IMR-90 (cell line): ENCODE measurements around the gene CKAP4. TPM values are rescaled to one million over a fixed set of nuclear protein-coding genes. Genes with fewer than 3 reads are reported as not detected.
A peak's percentile ranks its signal among the peaks of the same experiment; 100 is the strongest.

Experiments used
- ATAC-seq: fragments of 200-7000 bp; cut with Tn5 transposase; 2 replicates; pipeline ENCODE4 v1.9.1; 2020; ENCODE audit warnings: low read depth, mild to moderate bottlenecking, moderate library complexity
- BruUV-seq: library from RNA; stranded (reverse); fragments of 400-500 nt; replicated peaks from 2 replicates; lab custom pipeline; 2021; lab: Mats Ljungman, UMichigan
- CTCF ChIA-PET: fragments of 300-600 bp; formaldehyde crosslinking; extraction: SDS; loops from one replicate; lab custom pipeline; 2021; ENCODE audit warnings: antibody characterized with exemption; lab: Yijun Ruan, JAX
- POLR2A ChIA-PET: fragments of 300-600 bp; sonication (Branson Sonifier 250); formaldehyde crosslinking; loops from one replicate; lab custom pipeline; 2022; ENCODE audit warnings: antibody characterized with exemption; ENCODE audit not compliant: unreplicated experiment; lab: Charles Lee
- DNase-seq: peaks from one replicate; pipeline ENCODE4 v3.0.0; 2013
- H2AFZ ChIP-seq: replicated peaks from 2 replicates; pipeline ENCODE3; 2013; ENCODE audit warnings: low read length, mild to moderate bottlenecking; ENCODE audit not compliant: poor library complexity
- H2AK5ac ChIP-seq: 2 replicates; pipeline ENCODE4 v1.6.1; 2013; ENCODE audit warnings: low read depth, low read length, inconsistent platforms
- H2AK9ac ChIP-seq: replicated peaks from 2 replicates; pipeline ENCODE3; 2013; ENCODE audit warnings: mild to moderate bottlenecking, low read depth, low read length, moderate library complexity; ENCODE audit not compliant: poor library complexity
- H2BK120ac ChIP-seq: 2 replicates; pipeline ENCODE4 v1.6.1; 2013; ENCODE audit warnings: low read depth, low read length, inconsistent platforms
- H2BK15ac ChIP-seq: 3 replicates; pipeline ENCODE4 v1.6.1; 2013; ENCODE audit warnings: low read depth, low read length, inconsistent platforms
- H2BK20ac ChIP-seq: 2 replicates; pipeline ENCODE4 v1.6.1; 2013; ENCODE audit warnings: low read depth, mild to moderate bottlenecking, inconsistent platforms, low read length, moderate library complexity
- H2BK5ac ChIP-seq: 2 replicates; pipeline ENCODE4 v1.6.1; 2013; ENCODE audit warnings: mild to moderate bottlenecking, low read depth, low read length, inconsistent platforms; ENCODE audit not compliant: poor library complexity, severe bottlenecking
- H3K14ac ChIP-seq: replicated peaks from 2 replicates; pipeline ENCODE4 v1.6.1; 2013; ENCODE audit warnings: low read depth, low read length, inconsistent platforms
- H3K18ac ChIP-seq: 2 replicates; pipeline ENCODE4 v1.6.1; 2013; ENCODE audit warnings: low read depth, low read length, control low read depth
- H3K23ac ChIP-seq: 2 replicates; pipeline ENCODE4 v1.6.1; 2013; ENCODE audit warnings: low read depth, low read length, inconsistent platforms
- H3K27ac ChIP-seq: 2 replicates; pipeline ENCODE4 v1.5.1; 2013; ENCODE audit warnings: mild to moderate bottlenecking, control low read depth, low read length; ENCODE audit not compliant: insufficient read depth
- H3K27me3 ChIP-seq: 2 replicates; pipeline ENCODE4 v1.6.1; 2013; ENCODE audit warnings: low read length; ENCODE audit not compliant: control insufficient read depth, insufficient read depth
- H3K36me3 ChIP-seq: 2 replicates; pipeline ENCODE4 v1.6.1; 2013; ENCODE audit warnings: low read length, mixed read lengths; ENCODE audit not compliant: control insufficient read depth, insufficient read depth
- H3K4ac ChIP-seq: 2 replicates; pipeline ENCODE4 v1.6.1; 2013; ENCODE audit warnings: low read depth, low read length, inconsistent platforms
- H3K4me1 ChIP-seq: 2 replicates; pipeline ENCODE4 v1.6.1; 2013; ENCODE audit warnings: low read length, mixed read lengths; ENCODE audit not compliant: control insufficient read depth, insufficient read depth
- H3K4me2 ChIP-seq: 2 replicates; pipeline ENCODE4 v1.6.1; 2013; ENCODE audit warnings: low read depth, mild to moderate bottlenecking, control low read depth, low read length, moderate library complexity
- H3K4me3 ChIP-seq: 2 replicates; pipeline ENCODE4 v1.5.1; 2013; ENCODE audit warnings: low read depth, mild to moderate bottlenecking, control low read depth, low read length, moderate library complexity; ENCODE audit not compliant: insufficient read depth
- H3K56ac ChIP-seq: 2 replicates; pipeline ENCODE4 v1.6.1; 2013; ENCODE audit warnings: low read length, inconsistent platforms; ENCODE audit not compliant: insufficient read depth; ENCODE audit errors: extremely low read depth
- H3K79me1 ChIP-seq, 2 experiments: 2 replicates each; pipeline ENCODE4 v1.6.1; 2013; ENCODE audit warnings: low read length in 2 of 2, inconsistent platforms in 1 of 2, low read depth in 1 of 2
- H3K9ac ChIP-seq: 2 replicates; pipeline ENCODE4 v1.6.1; 2013; ENCODE audit warnings: low read depth, low read length, control low read depth
- H3K9me1 ChIP-seq: 2 replicates; pipeline ENCODE4 v1.6.1; 2013; ENCODE audit warnings: low read length, inconsistent platforms; ENCODE audit not compliant: insufficient read depth
- H3K9me3 ChIP-seq: 2 replicates; pipeline ENCODE4 v1.6.1; 2013; ENCODE audit warnings: low read length; ENCODE audit not compliant: control insufficient read depth, insufficient read depth
- H4K20me1 ChIP-seq: 2 replicates; pipeline ENCODE4 v1.6.1; 2013; ENCODE audit warnings: low read length, inconsistent platforms; ENCODE audit not compliant: insufficient read depth
- H4K5ac ChIP-seq: 2 replicates; pipeline ENCODE4 v1.6.1; 2013; ENCODE audit warnings: mild to moderate bottlenecking, low read depth, low read length, control low read depth
- H4K8ac ChIP-seq, 2 experiments: 2 replicates each; pipeline ENCODE4 v1.6.1; 2013; ENCODE audit warnings: low read depth in 2 of 2, low read length in 2 of 2, control low read depth in 1 of 2, inconsistent platforms in 1 of 2
- H4K91ac ChIP-seq: 2 replicates; pipeline ENCODE4 v1.6.1; 2013; ENCODE audit warnings: low read depth, low read length, inconsistent platforms; ENCODE audit not compliant: insufficient read depth
- BHLHE40 ChIP-seq: fragments of 150-350 bp; IDR thresholded peaks from 2 replicates; pipeline ENCODE4 v1.6.1; 2016; ENCODE audit warnings: mild to moderate bottlenecking, low read depth, low read length
- MAZ ChIP-seq: IDR thresholded peaks from 2 replicates; pipeline ENCODE4 v1.6.1; 2012; ENCODE audit warnings: low read depth, mild to moderate bottlenecking, low read length, improper control_type of control experiment, moderate library complexity, borderline replicate concordance
- POLR2A ChIP-seq: IDR thresholded peaks from 2 replicates; pipeline ENCODE4 v1.6.1; 2012; ENCODE audit warnings: mild to moderate bottlenecking, low read depth, low read length
- WGBS, 2 experiments: methylation state at CpG; one replicate each; pipeline versions ENCODE4 v1.1.5 to v1.1.7; 2013; ENCODE audit warnings: missing lambda C conversion rate in 2 of 2; ENCODE audit not compliant: insufficient read length in 1 of 2; ENCODE audit errors: extremely low coverage in 2 of 2; 5-methylcytosine and 5-hydroxymethylcytosine counted together
- dilution Hi-C: fragments of 300-500 bp; cut with HindIII; formaldehyde crosslinking; loops from one replicate; pipeline ENCODE4 v1.14.3; 2018; ENCODE audit warnings: low sequenced_read_pairs; ENCODE audit not compliant: unreplicated experiment
- in situ Hi-C: fragments of 300-500 bp; cut with MboI; formaldehyde crosslinking; loops from 3 replicates; pipeline ENCODE4 v1.14.3; 2019; ENCODE audit warnings: low sequenced_read_pairs, inconsistent platforms, mixed read lengths
- intact Hi-C: fragments of 100-400 bp; cut with micrococcal nuclease; formaldehyde crosslinking; loops from 2 replicates; pipeline ENCODE4 v1.10.0; 2022
- polyA plus RNA-seq, 3 experiments: library from polyadenylated mRNA; depleted of rRNA; stranded (reverse); fragments of >200 nt; gene quantifications; 2 replicates each; pipeline ENCODE4 v1.2.3, GENCODE V29; 2012; ENCODE audit warnings: low replicate concordance in 1 of 3
- total RNA-seq: library from RNA; depleted of rRNA; stranded (reverse); fragments of >200 nt; gene quantifications from 2 replicates; pipeline ENCODE4 v1.2.3, GENCODE V29; 2012

The CKAP4 gene
- total and polyA plus RNA-seq, 2 of the 4 experiments (the other 2 are of a cell fraction): 94.5 to 297 TPM

- Histone ChIP-seq H3K27me3 (peaks cover 8% of the 10 kb centered on the region), H3K4me3 (no peak overlapping the region), H3K4me1 (no peaks in the 10 kb centered on the region), H3K4ac (no peak overlapping the region), H3K9ac (no peak overlapping the region), H3K14ac (no peak overlapping the region), H2AK5ac (no peak overlapping the region), H3K56ac (no peak overlapping the region), H4K5ac (no peak overlapping the region), H2AK9ac (no peak overlapping the region), H2BK15ac (no peak overlapping the region), H2BK20ac (no peak overlapping the region), H4K91ac (no peak overlapping the region), H3K27ac (no peak overlapping the region), H3K36me3 (no peaks in the 10 kb centered on the region), H3K18ac (no peak overlapping the region), H4K20me1 (no peaks in the 10 kb centered on the region), H3K9me3 (peaks cover 8% of the 10 kb centered on the region; the same call in 1 of the 2 replicates), H2BK120ac (no peak overlapping the region), H4K8ac (no peak overlapping the region), H3K23ac (no peak overlapping the region), H3K79me1 (no peaks in the 10 kb centered on the region), H3K9me1 (no peaks in the 10 kb centered on the region), H2AFZ (peak overlapping the region; percentile 56), H3K4me2 (no peak overlapping the region), H2BK5ac (no peak overlapping the region)
- ATAC-seq: no peak
- no TSS peak for BruUV-seq
- POLR2A ChIA-PET: no interaction called here
- in situ Hi-C loops (no loop called here), dilution Hi-C loops (no loop called here), intact Hi-C loops (no loop called here)
- no CpG with 5 or more reads among the region's 2 CpGs for WGBS, 2 experiments
- CTCF ChIA-PET: no interaction called here
- no peak for DNase-seq
- no peak for TF ChIP-seq POLR2A
- TF ChIP-seq MAZ: no peak
- no peak for TF ChIP-seq BHLHE40
Observed at GRCh38 chr12:106204312-106204711, 43.5 kb downstream of the CKAP4 start.
